ENCODE results near the gene CECR2. TPM values are rescaled to one million over a fixed set of nuclear protein-coding genes. Genes with fewer than 3 reads are reported as not detected.

Gene CECR2
- total RNA-seq, 6 donors from 2014 or later, result 5.8 to 35.6 (median 11.6) TPM

DNA sequence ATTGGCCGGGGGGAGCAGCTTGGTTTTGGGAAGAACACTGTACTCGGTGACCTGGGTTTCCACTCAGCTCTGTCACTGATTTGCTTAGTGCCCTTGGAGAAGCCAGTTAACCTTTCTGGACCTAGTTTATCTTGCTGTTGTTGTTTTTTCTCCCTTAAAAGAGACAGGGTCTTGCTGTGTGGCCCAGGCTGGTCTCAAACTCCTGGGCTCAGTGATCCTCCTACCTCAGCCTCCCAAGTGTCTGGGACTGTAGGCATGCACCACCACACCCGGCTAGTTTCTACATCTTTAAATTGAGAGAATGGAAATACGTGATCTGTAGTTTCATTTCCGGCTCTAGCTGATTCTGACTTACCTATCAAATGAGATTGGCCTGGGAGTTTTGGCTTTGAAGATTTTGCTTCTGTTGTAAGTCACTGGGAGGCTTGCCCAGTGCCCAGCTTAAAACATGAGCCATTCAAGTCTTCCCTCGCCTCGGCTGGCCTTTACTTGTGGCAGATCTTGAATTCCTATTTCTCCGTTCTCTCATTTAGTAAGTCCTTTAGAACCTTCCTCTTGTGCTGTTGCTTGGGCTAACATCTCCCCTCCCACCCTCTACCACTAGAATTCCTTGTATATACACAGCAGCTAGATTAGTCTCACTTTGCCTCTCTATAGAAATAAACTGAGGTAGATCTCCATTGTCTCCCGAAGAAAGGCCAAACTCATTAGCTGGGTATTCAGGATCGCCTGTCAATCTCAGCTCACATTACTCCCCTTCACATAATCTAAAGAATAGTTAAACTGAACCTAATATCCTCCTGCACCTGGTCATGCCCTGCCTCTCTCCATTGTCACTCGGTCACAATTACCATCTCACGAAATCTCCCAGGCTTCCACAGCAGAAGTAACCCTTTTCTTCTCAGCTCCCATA is 106.3 kb downstream of the CECR2 start:
- no peak overlapping the region for H3K4me3 ChIP-seq
- no peaks in the 10 kb centered on the region for H3K27me3 ChIP-seq
- peaks cover 3 to 19% (median 7%) of the 10 kb centered on the region in 4 donors for H3K4me1 ChIP-seq
- no peaks in the 10 kb centered on the region for H3K36me3 ChIP-seq
- H3K9me3 ChIP-seq, result no peaks in the 10 kb centered on the region
- 90 to 97% methylated on average over 12 of the region's 12 CpGs for WGBS, 2 donors
- TF ChIP-seq CTCF (IDR thresholded peaks at IDR 0.05) (no peak), POLR2A (IDR thresholded peaks at IDR 0.05) (no peak), POLR2AphosphoS5 (IDR thresholded peaks at IDR 0.05) (no peak), EP300 (IDR thresholded peaks at IDR 0.05) (no peak)
- no peak overlapping the region for H3K27ac ChIP-seq
- DNase-seq, result no peak
- ATAC-seq (ENCODE audit: low FRiP score in 2 of 2), result no peak

- ATAC-seq (ENCODE audit: low FRiP score in 2 of 2), result no peak
- Histone ChIP-seq H3K4me1 (peaks cover 3 to 19% (median 7%) of the 10 kb centered on the region in 4 donors), H3K9me3 (no peaks in the 10 kb centered on the region), H3K27ac (peak overlapping the region in 3 of 4 donors; percentile 58 to 77 (median 73)), H3K4me3 (peak overlapping the region in 3 of 4 donors; percentile 9 to 30 (median 18)), H3K27me3 (no peaks in the 10 kb centered on the region), H3K36me3 (no peaks in the 10 kb centered on the region)
- WGBS, 2 donors, result 30 to 38% methylated on average over 5 of the region's 5 CpGs
- DNase-seq, result no peak
- no peak for TF ChIP-seq POLR2AphosphoS5 (IDR thresholded peaks at IDR 0.05)
- TF ChIP-seq CTCF (IDR thresholded peaks at IDR 0.05), result no peak
- TF ChIP-seq POLR2A (IDR thresholded peaks at IDR 0.05), result no peak
- no peak for TF ChIP-seq EP300 (IDR thresholded peaks at IDR 0.05)
These were observed 107.6 kb downstream of the CECR2 start for GRCh38 chr22:17476838-17477237.

DNA sequence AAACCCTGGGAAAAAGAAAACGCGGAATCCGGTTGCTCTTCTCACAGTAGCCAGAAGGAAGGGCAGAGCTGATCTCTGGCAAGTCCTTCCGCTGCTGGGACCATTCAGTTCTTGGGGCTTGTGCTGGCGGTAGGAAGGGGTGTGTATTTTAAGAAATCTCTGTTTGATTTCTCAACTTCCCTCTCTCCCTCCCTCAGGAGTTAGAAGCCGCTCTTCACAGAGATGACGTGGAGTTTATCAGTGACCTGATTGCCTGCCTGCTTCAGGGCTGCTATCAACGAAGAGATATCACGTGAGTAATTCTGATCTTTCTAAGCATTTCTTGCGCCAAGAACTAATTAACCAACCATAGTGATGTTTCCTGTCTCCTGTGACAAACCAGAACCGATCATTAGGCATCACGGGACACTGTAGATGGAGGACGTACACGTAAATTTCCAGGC is 108.2 kb downstream of the CECR2 start:
- TF ChIP-seq POLR2AphosphoS5 (IDR thresholded peaks at IDR 0.05) (peak in 1 of 2 donors; percentile 61), CTCF (IDR thresholded peaks at IDR 0.05) (no peak), POLR2A (IDR thresholded peaks at IDR 0.05) (no peak), EP300 (IDR thresholded peaks at IDR 0.05) (peak in 1 of 4 donors; percentile 57)
- 23 to 25% methylated on average over 13 to 14 of the region's 14 CpGs for WGBS, 2 donors
- Histone ChIP-seq H3K4me1 (peaks cover 3 to 17% (median 7%) of the 10 kb centered on the region in 4 donors), H3K27me3 (no peaks in the 10 kb centered on the region), H3K36me3 (no peaks in the 10 kb centered on the region), H3K4me3 (peak overlapping the region in 3 of 4 donors; percentile 9 to 30 (median 18)), H3K9me3 (no peaks in the 10 kb centered on the region), H3K27ac (peak overlapping the region in 3 of 4 donors; percentile 58 to 77 (median 73))
- peak; percentile 82 to 89 for ATAC-seq (ENCODE audit: low FRiP score in 2 of 2)
- DNase-seq, result peak in 1 of 2 donors; percentile 77

- Histone ChIP-seq H3K4me3 (no peak overlapping the region), H3K4me1 (peaks cover 0 to 10% (median 5%) of the 10 kb centered on the region in 4 donors), H3K36me3 (no peaks in the 10 kb centered on the region), H3K9me3 (no peaks in the 10 kb centered on the region), H3K27ac (no peak overlapping the region), H3K27me3 (no peaks in the 10 kb centered on the region)
- 81 to 84% methylated on average over 2 of the region's 2 CpGs for WGBS, 2 donors
- TF ChIP-seq POLR2A (IDR thresholded peaks at IDR 0.05) (no peak), EP300 (IDR thresholded peaks at IDR 0.05) (no peak), CTCF (IDR thresholded peaks at IDR 0.05) (no peak), POLR2AphosphoS5 (IDR thresholded peaks at IDR 0.05) (no peak)
- ATAC-seq (ENCODE audit: low FRiP score in 2 of 2), result no peak
- DNase-seq, result no peak
These were observed 109.9 kb downstream of the CECR2 start for GRCh38 chr22:17479135-17479534.

All from upper lobe of left lung (tissue), 6 donors.